ENCODE data around the gene GALK1.
"Not testable (repeated sequence)": the region's sequence is repeated elsewhere in the genome, so short reads cannot be mapped to it uniquely, and the experiment has no call there.

GALK1 gene

GRCh38 chr17:75779987-75780889 lies 15.2 kb upstream of the GALK1 start:
- peak; percentile 62; the same call in 1 of the 2 replicates for TF ChIP-seq JUND (IDR thresholded peaks at IDR 0.05; ENCODE audit: low read depth)
- in situ Hi-C loops (cut with HindIII; ENCODE audit: low pct_unique_long_range_greater_than_20kb, low sequenced_read_pairs), result no loop called here
- peak in 1 of 2 experiments; percentile 87 for DNase-seq (ENCODE audit: low read depth in 1 of 2, low spot score in 1 of 2)

GRCh38 chr17:75779250-75779986 lies 14.4 kb upstream of the GALK1 start:
- in situ Hi-C loops (cut with HindIII; ENCODE audit: low pct_unique_long_range_greater_than_20kb, low sequenced_read_pairs), result no loop called here
- no peak for TF ChIP-seq JUND (IDR thresholded peaks at IDR 0.05; ENCODE audit: low read depth)
- DNase-seq (ENCODE audit: low read depth in 1 of 2, low spot score in 1 of 2), result peak; percentile 100

GRCh38 chr17:75778861-75779249 lies 13.9 kb upstream of the GALK1 start:
- no peak for TF ChIP-seq JUND (IDR thresholded peaks at IDR 0.05; ENCODE audit: low read depth)
- in situ Hi-C loops (cut with HindIII; ENCODE audit: low pct_unique_long_range_greater_than_20kb, low sequenced_read_pairs), result no loop called here
- DNase-seq (ENCODE audit: low read depth in 1 of 2, low spot score in 1 of 2), result peak in 1 of 2 experiments; percentile 71

- DNase-seq (ENCODE audit: low read depth in 1 of 2, low spot score in 1 of 2), result peak in 1 of 2 experiments; percentile 24
- in situ Hi-C loops (cut with HindIII; ENCODE audit: low pct_unique_long_range_greater_than_20kb, low sequenced_read_pairs), result not testable (repeated sequence)
Observed at GRCh38 chr17:75778066-75778860, 13.3 kb upstream of the GALK1 start.

GRCh38 chr17:75777296-75777922 lies 12.4 kb upstream of the GALK1 start:
- no peak for DNase-seq (ENCODE audit: low read depth in 1 of 2, low spot score in 1 of 2)
- TF ChIP-seq JUND (IDR thresholded peaks at IDR 0.05; ENCODE audit: low read depth), result no peak
- in situ Hi-C loops (cut with HindIII; ENCODE audit: low pct_unique_long_range_greater_than_20kb, low sequenced_read_pairs), result no loop called here

GRCh38 chr17:75776386-75777295 lies 11.6 kb upstream of the GALK1 start:
- in situ Hi-C loops (cut with HindIII; ENCODE audit: low pct_unique_long_range_greater_than_20kb, low sequenced_read_pairs), result no loop called here
- peak in 1 of 2 experiments; percentile 57 for DNase-seq (ENCODE audit: low read depth in 1 of 2, low spot score in 1 of 2)
- TF ChIP-seq JUND (IDR thresholded peaks at IDR 0.05; ENCODE audit: low read depth), result 0 out of 2 replicates have a peak, but pooled peaks have one; percentile 35

GRCh38 chr17:75774991-75775668 lies 10.1 kb upstream of the GALK1 start:
- TF ChIP-seq JUND (IDR thresholded peaks at IDR 0.05; ENCODE audit: low read depth), result no peak
- in situ Hi-C loops (cut with HindIII; ENCODE audit: low pct_unique_long_range_greater_than_20kb, low sequenced_read_pairs), result no loop called here
- DNase-seq (ENCODE audit: low read depth in 1 of 2, low spot score in 1 of 2), result peak in 1 of 2 experiments; percentile 33

GRCh38 chr17:75774471-75774990 lies 9.5 kb upstream of the GALK1 start:
- DNase-seq (ENCODE audit: low read depth in 1 of 2, low spot score in 1 of 2), result no peak
- no peak for TF ChIP-seq JUND (IDR thresholded peaks at IDR 0.05; ENCODE audit: low read depth)
- in situ Hi-C loops (cut with HindIII; ENCODE audit: low pct_unique_long_range_greater_than_20kb, low sequenced_read_pairs), result no loop called here

GRCh38 chr17:75773808-75774470 lies 8.9 kb upstream of the GALK1 start:
- DNase-seq (ENCODE audit: low read depth in 1 of 2, low spot score in 1 of 2), result no peak
- in situ Hi-C loops (cut with HindIII; ENCODE audit: low pct_unique_long_range_greater_than_20kb, low sequenced_read_pairs), result no loop called here
- no peak for TF ChIP-seq JUND (IDR thresholded peaks at IDR 0.05; ENCODE audit: low read depth)
